Activated naive CD8-positive, alpha-beta T cell treated with anti-CD3 and anti-CD28 coated beads for 36 hours (primary cell): ENCODE results near the gene IRAG1. TPM values are rescaled to one million over a fixed set of nuclear protein-coding genes. Genes with fewer than 3 reads are reported as not detected.

Experiments
- DNase-seq: peaks from one replicate; pipeline ENCODE4 v3.0.0; 2021
- H3K27ac Mint-ChIP-seq: one replicate; pipeline ENCODE4 v1.8.0; 2022; ENCODE audit warnings: mild to moderate bottlenecking, moderate library complexity, mixed read lengths
- H3K27me3 Mint-ChIP-seq: one replicate; pipeline ENCODE4 v1.8.0; 2022; ENCODE audit warnings: mild to moderate bottlenecking, mixed read lengths
- H3K36me3 Mint-ChIP-seq: one replicate; pipeline ENCODE4 v1.8.0; 2021; ENCODE audit warnings: mild to moderate bottlenecking, mixed read lengths
- H3K4me1 Mint-ChIP-seq: one replicate; pipeline ENCODE4 v1.8.0; 2021; ENCODE audit warnings: mixed read lengths
- H3K4me3 Mint-ChIP-seq: one replicate; pipeline ENCODE4 v1.8.0; 2022; ENCODE audit warnings: mild to moderate bottlenecking, moderate library complexity, mixed read lengths
- H3K9me3 Mint-ChIP-seq: one replicate; pipeline ENCODE4 v1.8.0; 2022; ENCODE audit warnings: mixed read lengths
- total RNA-seq, 2 experiments: library from RNA; stranded (reverse); gene quantifications; one replicate each; pipeline ENCODE4 v1.2.3, GENCODE V29; 2021

The IRAG1 gene
- total RNA-seq, 2 experiments from 2014 or later, result not detected

DNA sequence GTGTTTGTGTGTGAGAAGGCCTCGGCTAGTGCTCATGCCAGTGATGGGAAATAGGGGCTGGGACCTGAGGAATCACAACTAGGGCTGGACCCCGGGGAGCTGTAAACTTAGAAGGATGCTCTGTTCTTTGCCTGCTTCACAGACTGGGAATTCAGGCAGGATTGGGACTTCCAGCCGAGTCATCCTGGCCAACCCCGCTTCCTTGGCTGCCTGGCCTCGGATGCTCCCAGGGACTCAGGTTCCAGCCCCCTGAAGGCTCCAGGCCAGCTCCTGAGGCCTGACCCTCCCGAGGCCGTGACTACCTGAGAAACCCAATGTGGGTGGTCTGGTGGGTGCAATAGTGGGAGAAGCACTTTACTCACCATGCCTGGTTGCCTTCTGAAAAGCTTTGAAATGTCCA, 44.7 kb downstream of the IRAG1 start:
- Mint-ChIP-seq H3K4me1 (peaks cover 5% of the 10 kb centered on the region), H3K27me3 (no peaks in the 10 kb centered on the region), H3K36me3 (no peaks in the 10 kb centered on the region), H3K4me3 (no peak overlapping the region), H3K27ac (no peak overlapping the region), H3K9me3 (no peaks in the 10 kb centered on the region)
- no peak for DNase-seq

DNA sequence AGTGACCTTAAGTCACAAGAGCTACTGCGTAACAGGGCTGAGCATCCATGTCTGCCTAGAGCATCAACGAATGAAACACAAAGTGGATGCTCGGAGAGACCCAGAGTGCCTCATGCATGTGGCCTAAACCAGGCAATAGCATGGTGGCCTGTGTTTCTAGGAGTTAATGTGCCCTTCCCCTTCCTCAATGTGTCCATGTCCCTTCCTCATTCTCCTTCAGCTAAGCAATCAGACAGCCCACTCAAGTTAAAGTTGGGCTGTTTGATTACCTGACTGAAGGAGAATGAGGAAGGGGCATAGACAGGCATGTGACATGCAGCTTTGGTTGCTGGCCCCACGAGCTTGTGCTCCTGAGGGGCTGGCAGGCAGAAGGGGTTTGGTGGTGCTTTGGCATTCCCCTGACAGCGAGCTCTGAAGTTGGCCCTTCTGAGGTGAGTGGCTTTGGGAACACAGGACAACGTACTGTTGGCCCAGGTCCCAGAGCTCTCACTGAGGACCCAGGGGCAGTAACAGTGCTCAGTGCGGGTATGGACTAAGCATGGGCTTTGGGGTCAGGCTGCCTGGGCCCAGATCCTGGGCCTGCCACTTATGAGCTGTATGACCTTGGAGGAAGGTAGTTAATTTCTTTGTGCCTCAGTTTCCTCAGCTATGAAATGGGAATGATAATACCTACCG, 46.7 kb downstream of the IRAG1 start:
- no peaks in the 10 kb centered on the region for H3K27me3 Mint-ChIP-seq
- H3K27ac Mint-ChIP-seq, result no peak overlapping the region
- DNase-seq, result no peak

DNA sequence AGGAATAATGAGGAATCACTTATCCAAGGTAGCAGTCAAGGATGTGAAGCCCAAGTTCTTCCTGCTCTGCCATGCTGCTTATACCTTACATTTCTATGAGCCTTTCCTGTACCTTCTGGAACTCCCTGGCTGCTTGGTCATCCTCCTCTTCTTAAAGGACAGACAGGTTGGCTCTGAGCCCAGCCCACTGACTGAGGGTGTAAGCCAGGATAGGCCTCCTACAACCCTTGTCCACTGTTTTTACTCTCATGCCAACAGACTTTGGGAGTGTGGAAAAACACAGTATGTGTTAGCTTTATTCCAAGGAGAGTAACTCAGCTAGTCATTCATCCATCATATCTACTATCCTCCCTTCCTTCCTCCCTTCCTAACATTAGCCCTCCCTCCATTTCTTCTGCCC, 47.5 kb downstream of the IRAG1 start:
- Mint-ChIP-seq H3K27ac (no peak overlapping the region), H3K9me3 (no peaks in the 10 kb centered on the region), H3K4me1 (peaks cover 5% of the 10 kb centered on the region), H3K27me3 (no peaks in the 10 kb centered on the region), H3K4me3 (no peak overlapping the region), H3K36me3 (no peaks in the 10 kb centered on the region)
- no peak for DNase-seq

More for the DNA sequence above, 46.7 kb downstream of the IRAG1 start:
- Mint-ChIP-seq H3K36me3 (no peaks in the 10 kb centered on the region), H3K4me3 (no peak overlapping the region), H3K9me3 (no peaks in the 10 kb centered on the region), H3K4me1 (peaks cover 5% of the 10 kb centered on the region)

DNA sequence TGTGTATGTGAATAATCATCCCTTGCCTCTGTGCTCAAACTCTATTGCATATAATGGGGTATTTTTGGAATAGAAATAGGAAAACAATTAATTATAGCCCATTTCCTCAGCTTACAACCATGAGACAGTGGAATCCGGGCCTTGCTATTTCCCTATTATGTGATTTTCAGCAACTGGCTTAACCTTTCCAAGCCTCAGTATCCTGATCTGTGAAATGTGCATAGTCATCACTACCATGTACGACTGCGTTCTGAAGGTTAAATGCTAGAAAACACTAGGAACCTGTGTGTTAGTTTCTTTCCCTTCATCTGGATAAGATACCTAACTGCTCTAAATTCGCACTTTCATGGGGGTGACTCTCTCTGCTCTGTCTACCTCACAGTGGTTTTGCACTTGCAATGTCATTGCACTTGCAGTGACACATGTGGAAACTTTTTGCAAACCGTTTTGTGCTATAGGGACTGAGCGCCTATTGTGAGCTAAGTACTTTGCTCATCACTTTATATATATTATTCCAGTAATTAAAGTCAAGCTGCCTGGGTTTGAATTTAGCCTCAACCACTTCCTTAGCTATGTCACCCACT, 48.3 kb downstream of the IRAG1 start:
- Mint-ChIP-seq H3K4me3 (no peak overlapping the region), H3K27me3 (no peaks in the 10 kb centered on the region), H3K4me1 (peaks cover 5% of the 10 kb centered on the region), H3K36me3 (no peaks in the 10 kb centered on the region), H3K27ac (no peak overlapping the region), H3K9me3 (no peaks in the 10 kb centered on the region)
- DNase-seq, result no peak

Other genes starting within 250 kb of the IRAG1 start
- 10 to 100 TPM; 20.2 to 20.7 TPM for gene AMPD3, start 238.5 kb downstream of the IRAG1 start, total RNA-seq
- gene RNF141, start 152.6 kb downstream of the IRAG1 start, total RNA-seq, result 10 to 100 TPM; 17.8 to 18.0 TPM
- not detected for gene LYVE1, start 125.1 kb downstream of the IRAG1 start, total RNA-seq
- 10 to 100 TPM; 50.6 TPM for gene CTR9, start 57.5 kb upstream of the IRAG1 start, total RNA-seq
- 1,000 to 10,000 TPM; 1,373 to 1,478 TPM for gene EIF4G2, start 115.2 kb upstream of the IRAG1 start, total RNA-seq
- gene ZBED5, start 164.3 kb upstream of the IRAG1 start, total RNA-seq, result 10 to 100 TPM; 34.6 to 36.2 TPM